Cortex of kidney (tissue), 1 donor: ENCODE data around the gene SLC12A4.
"Not testable (repeated sequence)": the region's sequence is repeated elsewhere in the genome, so short reads cannot be mapped to it uniquely, and the experiment has no call there.

ENCODE experiments used
- DNase-seq: peaks from one replicate; lab custom pipeline; 2025; lab: John Stamatoyannopoulos, UW

The SLC12A4 gene

GRCh38 chr16:67968400-67969253 is at the start of gene SLC12A4:
TSS of gene SLC12A4 (minus strand) at chr16:67968637. CDS start at chr16:67968553, 84 bp downstream.
- DNase-seq = no peak

GRCh38 chr16:68015681-68016080 is 47.2 kb upstream of the SLC12A4 start, which contains the start of gene DPEP2NB:
TSS of gene DPEP2NB (minus strand) at chr16:68015911. CDS start at chr16:68015770, 141 bp downstream.
- DNase-seq = no peak

- DNase-seq = no peak
These were observed 45.0 kb upstream of the SLC12A4 start for GRCh38 chr16:68013440-68013839.

GRCh38 chr16:68009872-68010271 is 41.4 kb upstream of the SLC12A4 start:
- not testable (repeated sequence) for DNase-seq

GRCh38 chr16:68009157-68009735 is 40.8 kb upstream of the SLC12A4 start:
- no peak for DNase-seq

GRCh38 chr16:68005786-68006286 is 37.4 kb upstream of the SLC12A4 start:
- DNase-seq = no peak

- no peak for DNase-seq
These were observed 36.8 kb upstream of the SLC12A4 start for GRCh38 chr16:68005211-68005610.

GRCh38 chr16:68003031-68003430 is 34.6 kb upstream of the SLC12A4 start:
- no peak for DNase-seq

GRCh38 chr16:68000450-68000849 is 32.0 kb upstream of the SLC12A4 start:
- no peak for DNase-seq

GRCh38 chr16:67999985-68000384 is 31.5 kb upstream of the SLC12A4 start:
- DNase-seq = no peak

- DNase-seq = not testable (repeated sequence)
These were observed 30.6 kb upstream of the SLC12A4 start, which contains the start of gene DPEP2 for GRCh38 chr16:67998779-67999688. TSS of gene DPEP2 (minus strand) at chr16:67999484. CDS start at chr16:67993212, 6,272 bp downstream.

GRCh38 chr16:67998231-67998778 is 29.9 kb upstream of the SLC12A4 start:
- not testable (repeated sequence) for DNase-seq

- no peak for DNase-seq
These were observed 28.2 kb upstream of the SLC12A4 start for GRCh38 chr16:67996666-67997065.

- no peak for DNase-seq
These were observed 27.0 kb upstream of the SLC12A4 start for GRCh38 chr16:67995423-67995822.

- not testable (repeated sequence) for DNase-seq
These were observed 25.6 kb upstream of the SLC12A4 start for GRCh38 chr16:67994040-67994408.

GRCh38 chr16:67993207-67994039 is 25.0 kb upstream of the SLC12A4 start:
- DNase-seq = no peak

GRCh38 chr16:67992661-67993206 is 24.3 kb upstream of the SLC12A4 start:
- DNase-seq = no peak

GRCh38 chr16:67990018-67990386 is 21.6 kb upstream of the SLC12A4 start:
- DNase-seq = no peak

GRCh38 chr16:67989322-67990017 is 21.0 kb upstream of the SLC12A4 start:
- DNase-seq = no peak

GRCh38 chr16:67988675-67989074 is 20.2 kb upstream of the SLC12A4 start:
- DNase-seq = no peak
